B cell (primary cell): ENCODE results near the gene PRDX3. TPM values are rescaled to one million over a fixed set of nuclear protein-coding genes. Genes with fewer than 3 reads are reported as not detected.

ENCODE experiments used
- ATAC-seq: fragments of 200-7000 bp; cut with Tn5 transposase; one replicate; pipeline ENCODE4 v1.10.0; 2021; ENCODE audit warnings: low read depth, mild to moderate bottlenecking, moderate number of reproducible peaks, moderate library complexity
- CTCF ChIA-PET: fragments of 350-600 bp; sonication (Branson Sonifier 250); formaldehyde crosslinking; loops from one replicate; lab custom pipeline; 2021; ENCODE audit warnings: antibody characterized with exemption, inconsistent platforms; lab: Charles Lee
- POLR2A ChIA-PET: fragments of 350-600 bp; sonication (Branson Sonifier 250); formaldehyde crosslinking; loops from one replicate; lab custom pipeline; 2021; ENCODE audit warnings: antibody characterized with exemption; lab: Charles Lee
- DNase-seq: peaks from one replicate; pipeline ENCODE4 v3.0.0; 2013
- H2AFZ ChIP-seq: 2 replicates; pipeline ENCODE4 v1.6.1; 2012; ENCODE audit warnings: mild to moderate bottlenecking, low read depth, low read length; ENCODE audit not compliant: insufficient read depth, poor library complexity, severe bottlenecking
- H3K27ac ChIP-seq, 2 donors: 1 replicate in 1 of 2; 2 replicates in 1 of 2; pipeline ENCODE4 v1.5.1; 2012 to 2013; ENCODE audit warnings: low read length in 2 of 2, mild to moderate bottlenecking in 2 of 2, moderate library complexity in 1 of 2
- H3K27me3 ChIP-seq, 4 experiments: fragments of 200-600 bp in 1 of 4; sonication (generic) in 1 of 4; replicated peaks in 1 of 4; 1 replicate in 2 of 4; 2 replicates in 2 of 4; pipeline versions ENCODE4 v1.6.1 to v1.7.0; 2013 to 2016; ENCODE audit warnings: low read length in 3 of 4, mild to moderate bottlenecking in 2 of 4, mixed read lengths in 1 of 4, moderate library complexity in 1 of 4; ENCODE audit not compliant: insufficient read depth in 4 of 4, control insufficient read depth in 3 of 4; ENCODE audit errors: control extremely low read depth in 1 of 4
- H3K36me3 ChIP-seq, 2 experiments: replicated peaks in 1 of 2; 1 replicate in 1 of 2; 2 replicates in 1 of 2; pipeline versions ENCODE4 v1.6.1 to v1.7.1; 2013; ENCODE audit warnings: low read length in 1 of 2; ENCODE audit not compliant: insufficient read depth in 2 of 2, control insufficient read depth in 1 of 2; ENCODE audit errors: control extremely low read depth in 1 of 2, extremely low read depth in 1 of 2
- H3K4me1 ChIP-seq, 2 donors: fragments of 200-600 bp in 1 of 2; sonication (generic) in 1 of 2; 1 replicate in 1 of 2; 2 replicates in 1 of 2; pipeline versions ENCODE4 v1.5.1 to v1.6.1; 2013 to 2017; ENCODE audit warnings: low read length in 2 of 2; ENCODE audit not compliant: control insufficient read depth in 2 of 2, insufficient read depth in 2 of 2
- H3K4me2 ChIP-seq: replicated peaks from 2 replicates; pipeline ENCODE3; 2012; ENCODE audit warnings: mild to moderate bottlenecking, low read depth, low read length; ENCODE audit not compliant: poor library complexity, severe bottlenecking
- H3K4me3 ChIP-seq, 5 experiments: fragments of 200-600 bp in 1 of 5; sonication (generic) in 1 of 5; 1 replicate in 3 of 5; 2 replicates in 2 of 5; pipeline versions ENCODE4 v1.5.1 to v1.7.0; 2011 to 2016; ENCODE audit warnings: low read length in 4 of 5, mild to moderate bottlenecking in 4 of 5, low read depth in 2 of 5, control low read depth in 1 of 5, moderate library complexity in 1 of 5; ENCODE audit not compliant: insufficient read depth in 1 of 5; ENCODE audit errors: control extremely low read depth in 1 of 5, extremely low read depth in 1 of 5
- H3K79me2 ChIP-seq: fragments of 200-600 bp; sonication (generic); one replicate; pipeline ENCODE4 v1.6.0; 2016; ENCODE audit warnings: low read length; ENCODE audit not compliant: control insufficient read depth, insufficient read depth
- H3K9ac ChIP-seq: fragments of 200-600 bp; sonication (generic); 2 replicates; pipeline ENCODE4 v1.6.1; 2017; ENCODE audit warnings: mild to moderate bottlenecking, low read length, moderate library complexity
- H3K9me3 ChIP-seq, 3 donors: one replicate each; pipeline versions ENCODE4 v1.6.1 to v1.7.1; 2013; ENCODE audit warnings: low read length in 2 of 3; ENCODE audit not compliant: control insufficient read depth in 2 of 3, insufficient read depth in 1 of 3; ENCODE audit errors: control extremely low read depth in 1 of 3
- H4K20me1 ChIP-seq: 2 replicates; pipeline ENCODE4 v1.6.0; 2012; ENCODE audit warnings: mild to moderate bottlenecking, low read length; ENCODE audit not compliant: insufficient read depth, control insufficient read depth, poor library complexity, severe bottlenecking
- H3K27ac Mint-ChIP-seq: one replicate; pipeline ENCODE4 v1.8.0; 2021; ENCODE audit warnings: mixed read lengths
- H3K27me3 Mint-ChIP-seq: one replicate; pipeline ENCODE4 v1.8.0; 2021; ENCODE audit warnings: mixed read lengths
- H3K4me1 Mint-ChIP-seq: one replicate; pipeline ENCODE4 v1.8.0; 2021; ENCODE audit warnings: mixed read lengths
- H3K4me3 Mint-ChIP-seq: one replicate; pipeline ENCODE4 v1.8.0; 2021; ENCODE audit warnings: mixed read lengths
- H3K9me3 Mint-ChIP-seq: one replicate; pipeline ENCODE4 v1.8.0; 2022; ENCODE audit warnings: mixed read lengths; ENCODE audit not compliant: insufficient read depth
- EZH2 ChIP-seq: IDR thresholded peaks from 2 replicates; pipeline ENCODE4 v1.6.1; 2012; ENCODE audit warnings: borderline replicate concordance, low read depth, mild to moderate bottlenecking, moderate library complexity, low read length; ENCODE audit not compliant: insufficient read depth, poor library complexity, severe bottlenecking
- WGBS: methylation state at CpG from one replicate; pipeline ENCODE4 v1.1.5; 2013; ENCODE audit warnings: missing lambda C conversion rate; ENCODE audit not compliant: insufficient coverage; 5-methylcytosine and 5-hydroxymethylcytosine counted together
- intact Hi-C: fragments of 100-400 bp; cut with micrococcal nuclease; formaldehyde crosslinking; loops from one replicate; pipeline ENCODE4 v1.10.0; 2022
- polyA plus RNA-seq: library from polyadenylated mRNA; depleted of rRNA; stranded (reverse); fragments of >200 nt; gene quantifications from 2 replicates; pipeline ENCODE4 v1.2.3, GENCODE V29; 2012
- total RNA-seq, 2 donors: library from RNA; stranded (reverse); fragments of 120-200 nt in 1 of 2; gene quantifications; 1 replicate in 1 of 2; 2 replicates in 1 of 2; pipeline versions ENCODE4 v1.2.3 to v1.2.4, GENCODE V29; 2013 to 2022
- TF ChIP-seq, protein P1 (sequence below): fragments of 200-600 bp; IDR thresholded peaks from one replicate; pipeline ENCODE4 v1.8.0; 2022; ENCODE audit warnings: antibody characterized with exemption, mild to moderate bottlenecking

The PRDX3 gene
- total and polyA plus RNA-seq, 2 donors (not counting 1 experiment from before 2014, with no cell fraction given) = 18.0 to 36.3 TPM

DNA sequence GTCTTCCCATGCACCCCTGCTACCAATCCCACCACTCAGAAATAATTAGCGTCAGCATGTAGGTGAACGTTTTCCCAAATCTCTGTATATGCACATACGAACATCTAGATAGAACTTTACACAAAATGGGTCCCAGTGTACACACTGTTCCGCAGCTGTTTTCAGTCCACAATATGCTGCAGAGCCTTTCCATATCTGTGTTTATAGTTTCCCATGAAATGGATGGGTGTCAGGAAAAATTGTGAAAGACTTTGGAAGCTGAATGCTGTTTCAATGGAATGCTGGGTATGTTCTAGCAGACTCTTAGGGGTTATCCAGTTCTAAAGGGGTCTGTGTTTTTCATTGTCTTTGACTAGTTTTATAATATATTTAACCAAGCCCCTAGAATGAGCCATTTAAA is 42.6 kb upstream of the PRDX3 start:
- 100% methylated on average over 3 of the region's 4 CpGs for WGBS
- Histone ChIP-seq H4K20me1 (peaks cover 64% of the 10 kb centered on the region), H3K27ac (no peak overlapping the region), H3K79me2 (peaks cover 93% of the 10 kb centered on the region), H3K9me3 (no peaks in the 10 kb centered on the region), H3K9ac (no peak overlapping the region), H2AFZ (no peak overlapping the region), H3K36me3 (no peaks in the 10 kb centered on the region), H3K4me1 (peaks cover 0 to 7% of the 10 kb centered on the region in 2 donors), H3K4me2 (no peak overlapping the region), H3K27me3 (no peaks in the 10 kb centered on the region), H3K4me3 (no peak overlapping the region)
- Mint-ChIP-seq H3K4me1 (peaks cover 27% of the 10 kb centered on the region), H3K9me3 (no peaks in the 10 kb centered on the region), H3K27ac (no peak overlapping the region), H3K4me3 (no peak overlapping the region), H3K27me3 (no peaks in the 10 kb centered on the region)
- ATAC-seq (no peak), DNase-seq (no peak)
- POLR2A ChIA-PET = interaction anchor here (0.8 kb wide), 1 partner anchor 48 kb away, joined by 4 read pairs; no protein-coding TSS in a partner anchor
- intact Hi-C loops = no loop called here
- CTCF ChIA-PET = interaction anchor here (0.8 to 2.2 kb wide), 2 partner anchors 12 to 268 kb away, joined by 5 to 17 read pairs; no protein-coding TSS in a partner anchor
- TF ChIP-seq, protein P1, sequence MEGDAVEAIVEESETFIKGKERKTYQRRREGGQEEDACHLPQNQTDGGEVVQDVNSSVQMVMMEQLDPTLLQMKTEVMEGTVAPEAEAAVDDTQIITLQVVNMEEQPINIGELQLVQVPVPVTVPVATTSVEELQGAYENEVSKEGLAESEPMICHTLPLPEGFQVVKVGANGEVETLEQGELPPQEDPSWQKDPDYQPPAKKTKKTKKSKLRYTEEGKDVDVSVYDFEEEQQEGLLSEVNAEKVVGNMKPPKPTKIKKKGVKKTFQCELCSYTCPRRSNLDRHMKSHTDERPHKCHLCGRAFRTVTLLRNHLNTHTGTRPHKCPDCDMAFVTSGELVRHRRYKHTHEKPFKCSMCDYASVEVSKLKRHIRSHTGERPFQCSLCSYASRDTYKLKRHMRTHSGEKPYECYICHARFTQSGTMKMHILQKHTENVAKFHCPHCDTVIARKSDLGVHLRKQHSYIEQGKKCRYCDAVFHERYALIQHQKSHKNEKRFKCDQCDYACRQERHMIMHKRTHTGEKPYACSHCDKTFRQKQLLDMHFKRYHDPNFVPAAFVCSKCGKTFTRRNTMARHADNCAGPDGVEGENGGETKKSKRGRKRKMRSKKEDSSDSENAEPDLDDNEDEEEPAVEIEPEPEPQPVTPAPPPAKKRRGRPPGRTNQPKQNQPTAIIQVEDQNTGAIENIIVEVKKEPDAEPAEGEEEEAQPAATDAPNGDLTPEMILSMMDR = no peak
- no peak for TF ChIP-seq EZH2

DNA sequence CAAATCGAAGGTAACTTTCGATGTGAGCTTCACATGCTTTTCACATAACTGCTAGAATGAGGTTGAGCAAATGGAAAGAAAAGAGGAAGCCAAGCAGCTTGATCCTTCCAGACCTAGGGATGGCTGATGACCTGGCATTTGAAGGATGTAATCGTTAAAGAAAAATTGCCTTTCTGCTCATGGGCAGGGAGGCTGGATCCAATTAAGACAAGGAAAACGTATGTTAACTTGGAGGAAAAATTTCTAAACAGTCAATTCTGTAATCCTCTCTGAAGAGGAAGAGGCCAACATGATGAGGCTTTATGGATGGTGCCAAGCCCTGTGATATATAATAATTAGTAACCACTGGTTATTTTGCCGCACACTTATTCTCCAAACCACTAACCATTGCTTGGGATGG is 41.3 kb upstream of the PRDX3 start:
- intact Hi-C loops = no loop called here

More for the DNA sequence above, 41.3 kb upstream of the PRDX3 start:
- Histone ChIP-seq H3K9ac (no peak overlapping the region), H3K4me1 (peaks cover 0 to 7% of the 10 kb centered on the region in 2 donors), H2AFZ (no peak overlapping the region), H3K27me3 (no peaks in the 10 kb centered on the region), H3K9me3 (no peaks in the 10 kb centered on the region), H3K4me2 (no peak overlapping the region), H3K79me2 (peaks cover 95% of the 10 kb centered on the region), H4K20me1 (peaks cover 62% of the 10 kb centered on the region), H3K36me3 (no peaks in the 10 kb centered on the region), H3K27ac (no peak overlapping the region), H3K4me3 (no peak overlapping the region)
- ATAC-seq (no peak), DNase-seq (no peak)
- WGBS = no CpG with 5 or more reads among the region's 5 CpGs
- Mint-ChIP-seq H3K4me3 (no peak overlapping the region), H3K27ac (no peak overlapping the region), H3K27me3 (no peaks in the 10 kb centered on the region), H3K9me3 (no peaks in the 10 kb centered on the region), H3K4me1 (peaks cover 27% of the 10 kb centered on the region)
- ChIA-PET CTCF (interaction anchor here (2.7 kb wide), 1 partner anchor 11 kb away, joined by 21 read pairs; no protein-coding TSS in a partner anchor), POLR2A (no interaction called here)
- TF ChIP-seq EZH2 = no peak
- TF ChIP-seq, protein P1 = no peak
